HG03280 (cell line): ENCODE measurements around the gene LEF1.

Experiments
- ATAC-seq: cut with Tn5 transposase; IDR thresholded peaks from one replicate; pipeline ENCODE4 v1.9.1; 2021; ENCODE audit warnings: mild to moderate bottlenecking, moderate library complexity; ENCODE audit not compliant: unreplicated experiment

The LEF1 gene

GRCh38 chr4:108149588-108150380 is 18.9 kb downstream of the LEF1 start:
- no peak for ATAC-seq

DNA sequence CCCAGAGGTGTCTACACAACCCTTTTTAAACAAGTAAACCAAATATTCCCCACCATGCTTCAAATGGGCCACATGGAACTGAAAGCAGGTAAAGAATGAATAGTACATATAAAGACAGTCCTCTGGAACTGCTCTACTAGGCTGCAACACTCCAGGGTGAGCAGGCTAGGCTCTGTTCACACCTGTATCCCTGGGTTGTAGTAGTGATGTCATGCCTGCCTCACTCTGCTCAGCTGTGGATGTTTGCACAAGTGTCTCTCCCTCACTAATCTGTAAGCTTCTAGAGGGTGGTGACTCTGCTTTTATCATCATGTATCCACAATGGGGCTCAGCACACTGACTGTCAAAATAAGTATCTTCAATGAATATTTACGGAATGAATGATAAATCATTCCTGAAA is 20.4 kb downstream of the LEF1 start:
- ATAC-seq, result no peak

DNA sequence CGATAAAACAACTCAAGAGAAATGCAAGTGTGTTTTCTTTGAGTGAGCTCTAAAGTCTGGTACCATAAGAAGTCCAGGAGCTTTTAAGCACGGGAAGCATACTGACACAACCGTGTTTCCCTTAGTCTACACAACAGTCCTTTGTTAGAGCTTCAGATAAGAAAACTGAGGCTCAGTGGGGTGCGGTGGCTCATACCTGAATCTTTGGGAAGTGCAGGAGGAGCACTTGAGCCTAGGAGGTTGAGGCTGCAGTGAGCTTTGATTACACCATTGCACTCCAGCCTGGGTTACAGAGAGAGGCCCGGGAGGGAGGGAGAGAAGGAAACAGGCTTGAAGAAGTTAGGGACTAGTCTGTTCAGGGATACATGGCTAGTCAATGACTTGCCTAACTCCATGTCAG is 21.9 kb downstream of the LEF1 start:
- ATAC-seq, result no peak

GRCh38 chr4:108146336-108146735 is 22.4 kb downstream of the LEF1 start:
- ATAC-seq, result no peak

DNA sequence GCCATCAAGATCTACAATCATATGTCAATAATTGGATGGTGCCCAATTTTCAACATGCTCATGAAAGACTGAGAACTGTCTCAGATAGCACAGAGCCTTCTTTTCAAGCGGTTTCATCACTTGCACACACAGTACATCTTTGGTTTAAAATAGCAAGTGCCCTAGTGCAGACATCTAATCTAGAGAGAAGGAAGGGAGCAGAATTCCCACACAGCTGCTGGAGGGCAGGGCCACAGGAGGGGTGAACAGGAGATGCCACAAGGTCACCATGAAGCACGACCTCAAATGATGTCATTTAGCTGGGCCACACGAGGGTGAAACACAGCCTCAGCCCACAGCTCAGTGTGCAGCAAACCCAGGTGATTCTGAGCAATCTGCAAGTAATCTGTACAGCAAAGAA is 24.3 kb downstream of the LEF1 start:
- no peak for ATAC-seq

GRCh38 chr4:108143515-108143914 is 25.2 kb downstream of the LEF1 start:
- ATAC-seq, result no peak

DNA sequence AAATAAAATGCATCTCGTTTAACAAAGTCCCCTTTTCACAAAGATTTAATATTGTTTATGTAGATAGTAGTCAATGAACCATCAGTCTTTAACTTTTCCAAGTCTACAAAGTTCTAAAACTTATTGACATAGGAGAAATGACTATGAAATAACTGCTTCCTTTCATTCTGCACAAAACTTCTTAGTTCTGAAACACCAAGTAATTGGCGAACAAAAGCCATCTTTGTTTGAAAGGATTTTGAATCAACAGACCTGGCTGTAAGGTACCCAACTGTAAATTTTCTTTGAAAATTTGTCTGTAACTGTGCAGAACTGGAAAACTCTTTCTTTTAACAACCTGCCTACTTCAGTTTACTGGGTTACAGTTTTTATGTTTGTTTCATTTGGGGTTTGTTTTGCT is 25.9 kb downstream of the LEF1 start:
- ATAC-seq, result no peak

DNA sequence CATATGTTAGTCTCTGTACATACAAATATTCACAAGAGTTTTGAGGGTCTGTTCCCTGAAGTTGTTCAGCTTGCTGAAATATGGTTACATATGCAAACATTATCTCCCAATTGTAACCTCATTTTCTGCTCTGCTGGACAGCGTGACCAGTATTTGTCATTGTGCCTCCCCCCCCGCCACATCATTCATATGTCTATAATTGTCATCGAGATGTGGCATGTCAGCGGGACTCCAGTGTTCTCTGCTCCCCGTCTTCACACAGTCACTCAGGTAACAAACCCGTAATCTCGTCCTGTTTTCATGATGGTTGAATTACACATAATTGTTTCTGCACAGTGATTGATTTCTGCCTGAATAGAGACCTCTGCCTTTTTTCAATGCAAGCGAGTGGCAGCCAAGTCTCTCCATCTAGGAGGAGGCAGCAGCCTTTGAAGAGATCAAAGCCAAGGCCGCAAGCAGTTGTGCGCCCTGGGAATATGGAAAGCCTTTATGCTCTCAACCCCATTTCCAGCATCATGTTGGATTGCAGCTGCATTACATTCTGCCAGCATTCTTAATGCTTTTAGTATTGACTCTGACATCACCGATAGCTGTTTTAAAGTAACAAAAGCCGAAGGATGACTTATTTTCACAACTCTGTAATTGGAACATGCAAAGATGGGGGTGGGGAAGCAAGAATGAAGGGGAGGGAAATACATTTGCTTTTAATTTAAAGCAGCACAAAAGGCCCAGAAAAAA is 27.4 kb downstream of the LEF1 start:
- no peak for ATAC-seq

DNA sequence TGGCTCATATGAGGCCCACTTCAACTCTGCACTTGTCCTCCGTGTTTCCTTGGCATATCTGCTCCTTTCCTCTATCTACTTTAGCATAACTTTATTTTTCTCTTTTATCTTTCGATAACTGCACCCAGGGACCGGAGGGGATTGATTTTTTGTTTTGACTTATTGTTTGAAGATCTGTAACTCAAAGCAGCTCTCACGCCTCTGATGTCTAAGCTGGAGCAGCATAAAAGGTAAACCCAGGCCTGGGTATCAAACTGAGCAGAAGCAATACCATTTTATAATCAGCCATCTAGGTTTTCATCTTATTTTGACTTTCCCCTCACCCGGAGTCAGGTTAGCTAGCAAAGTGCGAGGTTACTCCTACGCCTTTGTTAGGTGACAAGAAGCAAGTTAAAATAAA is 28.4 kb downstream of the LEF1 start:
- no peak for ATAC-seq

DNA sequence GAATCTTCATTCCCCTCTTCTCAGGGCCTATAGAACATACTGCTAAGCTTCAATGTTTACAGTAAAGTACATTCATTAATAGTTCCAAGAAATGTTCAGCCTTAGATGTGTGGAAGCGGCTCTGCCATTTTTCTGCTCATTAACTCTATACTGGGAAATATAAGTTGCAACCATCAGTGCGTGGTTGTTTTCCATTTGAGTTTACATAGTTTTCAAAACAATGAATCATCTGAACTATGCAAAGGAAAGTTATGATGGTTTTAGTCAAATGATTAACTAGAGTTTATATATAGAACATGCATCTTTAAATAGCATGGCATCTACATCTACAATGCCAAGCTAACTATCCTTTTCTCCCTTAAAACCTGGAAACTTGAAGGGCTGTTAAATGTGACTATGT is 29.6 kb downstream of the LEF1 start:
- ATAC-seq, result no peak

DNA sequence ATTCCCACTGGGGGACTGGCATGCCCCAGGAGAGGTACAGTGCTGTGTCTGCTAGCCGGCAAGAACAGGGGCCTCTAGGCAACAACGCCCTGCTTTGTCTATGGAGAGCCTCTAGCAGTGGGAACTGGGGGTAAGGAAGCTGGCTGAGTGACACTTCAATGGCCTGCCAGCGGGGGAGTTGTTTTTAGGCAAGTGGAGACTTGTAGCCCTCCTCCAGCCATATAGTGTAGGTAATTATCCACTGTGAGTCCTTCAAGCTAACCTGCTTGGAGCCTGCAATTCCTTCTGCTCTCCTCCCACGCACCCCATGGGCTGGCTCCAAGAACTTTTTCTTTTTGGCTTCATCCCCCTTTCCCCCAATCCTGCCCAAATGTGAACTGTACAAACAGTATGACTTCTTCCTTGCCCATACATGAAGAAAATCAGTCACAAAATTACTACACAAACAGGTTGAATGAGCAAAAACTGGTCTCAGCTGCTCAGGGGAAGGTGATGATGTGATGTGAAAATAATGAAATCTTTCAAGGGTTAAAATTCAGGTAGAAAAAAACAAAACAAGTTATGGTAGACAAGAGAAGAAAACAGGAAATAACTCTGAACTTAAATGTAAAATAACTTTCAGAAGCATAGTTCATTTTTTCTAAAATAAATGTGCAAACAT is 33.1 kb downstream of the LEF1 start:
- no peak for ATAC-seq

DNA sequence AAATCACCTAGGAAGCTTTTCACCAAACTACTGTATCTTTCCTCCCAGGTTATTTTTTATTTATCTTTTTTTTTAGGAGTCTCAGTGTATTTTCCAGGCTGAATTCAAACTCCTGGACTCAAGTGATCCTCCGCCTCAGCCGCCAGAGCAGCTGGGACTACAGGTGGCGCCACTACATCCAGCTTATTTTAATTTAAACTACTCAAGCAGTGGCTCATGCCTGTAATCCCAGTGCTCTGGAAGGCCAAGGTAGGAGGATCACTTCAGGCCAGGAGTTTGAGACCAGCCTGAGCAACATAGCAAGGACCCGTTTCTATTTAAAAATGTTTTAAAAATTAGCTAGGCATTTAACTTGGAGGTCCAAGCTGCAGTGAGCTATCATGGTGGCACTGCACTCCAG is 37.8 kb downstream of the LEF1 start:
- ATAC-seq, result no peak

DNA sequence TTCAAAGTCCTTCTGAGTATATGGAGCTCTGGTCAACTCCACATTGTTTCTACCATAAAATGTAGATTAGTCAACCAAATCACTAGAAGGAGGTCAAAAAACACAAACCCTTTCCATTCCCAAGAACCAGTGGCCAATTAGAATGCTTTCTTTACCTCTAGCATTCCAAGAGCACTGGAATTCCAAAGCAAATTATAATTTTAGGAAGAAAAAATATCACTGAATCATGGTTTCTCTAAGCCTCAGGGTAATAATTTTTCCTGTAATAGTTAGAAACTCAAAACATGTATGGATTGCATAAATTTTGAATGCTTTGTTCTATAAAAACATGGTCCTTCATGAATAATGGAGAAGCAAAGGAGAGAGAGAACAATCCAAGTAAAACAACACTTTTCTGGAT is 39.5 kb downstream of the LEF1 start:
- no peak for ATAC-seq

- no peak for ATAC-seq
These were observed 41.9 kb downstream of the LEF1 start for GRCh38 chr4:108126806-108127205.

- ATAC-seq, result no peak
These were observed 47.9 kb downstream of the LEF1 start for GRCh38 chr4:108120789-108121188.

DNA sequence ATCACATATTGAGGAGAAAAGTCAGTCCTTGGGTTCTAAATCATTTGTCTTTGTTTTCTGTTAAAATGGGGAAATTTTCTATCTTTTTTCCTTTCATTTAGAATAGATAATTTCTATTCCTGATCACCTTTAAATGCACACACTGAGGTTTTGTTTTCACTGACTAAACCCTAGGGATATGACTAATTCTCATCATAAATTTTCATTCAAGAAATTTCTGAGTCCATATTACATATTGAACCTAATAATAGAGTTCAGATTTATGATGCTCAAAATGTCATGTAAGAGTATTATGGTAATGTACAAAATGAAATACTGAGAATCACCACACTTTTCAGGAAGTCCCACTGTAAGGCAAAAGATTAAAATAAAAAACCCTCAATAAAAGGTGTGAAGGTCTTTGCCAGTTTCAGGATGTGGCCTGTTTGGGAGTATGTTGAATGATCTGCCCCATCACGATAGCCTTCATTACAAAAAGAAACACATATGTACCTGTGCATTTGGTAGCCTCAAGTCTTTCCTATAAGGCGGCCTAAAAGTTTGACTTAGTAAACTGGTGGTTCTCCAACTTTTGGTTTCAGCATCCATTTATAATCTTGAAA is 49.4 kb downstream of the LEF1 start:
- no peak for ATAC-seq

GRCh38 chr4:108118505-108118904 is 50.2 kb downstream of the LEF1 start:
- ATAC-seq, result peak; percentile 91

DNA sequence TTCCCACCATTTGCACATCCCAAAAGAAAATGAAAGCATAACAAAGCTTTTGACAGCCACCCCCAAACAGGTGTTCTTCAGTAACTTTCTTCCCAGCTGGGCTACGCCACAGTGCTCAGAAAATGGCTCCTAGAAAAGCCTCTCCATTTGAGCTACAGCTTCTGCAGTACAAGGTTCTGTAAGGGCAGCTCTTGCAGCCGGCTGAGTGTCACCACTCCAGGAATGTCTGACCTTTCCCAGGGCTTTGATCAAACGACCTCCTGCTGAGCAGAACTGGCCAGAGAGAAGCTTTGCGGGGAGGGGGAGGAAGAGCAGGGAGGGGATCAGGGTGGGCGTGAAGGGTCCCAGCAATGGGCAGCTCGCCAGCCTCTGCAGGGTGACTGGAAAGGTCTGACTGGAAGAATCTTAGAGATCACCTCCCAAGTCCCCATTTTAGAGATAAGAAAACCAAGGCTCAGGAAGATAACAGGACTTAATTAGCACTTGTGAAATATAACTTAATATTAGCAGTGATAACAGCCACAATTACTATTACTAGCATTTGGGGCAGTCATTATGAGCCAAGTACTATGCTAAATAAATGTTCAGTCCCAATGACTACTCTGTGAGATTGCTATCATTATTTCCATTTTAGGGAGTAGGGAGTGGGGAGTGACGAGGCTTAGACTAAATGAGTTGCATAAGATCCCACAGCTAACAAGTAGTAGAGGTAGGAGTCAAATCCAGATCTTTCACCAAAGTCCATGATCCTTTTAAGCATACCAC is 51.1 kb downstream of the LEF1 start:
- ATAC-seq, result no peak

- peak; percentile 26 for ATAC-seq
These were observed 52.1 kb downstream of the LEF1 start for GRCh38 chr4:108116423-108117168.

- no peak for ATAC-seq
These were observed 53.6 kb downstream of the LEF1 start for GRCh38 chr4:108115168-108115526.
